ENCODE measurements around the gene RSU1. TPM values are rescaled to one million over a fixed set of nuclear protein-coding genes. Genes with fewer than 3 reads are reported as not detected.

Gene RSU1
- total RNA-seq, 1 experiment from 2014 or later, result 29.5 TPM

DNA sequence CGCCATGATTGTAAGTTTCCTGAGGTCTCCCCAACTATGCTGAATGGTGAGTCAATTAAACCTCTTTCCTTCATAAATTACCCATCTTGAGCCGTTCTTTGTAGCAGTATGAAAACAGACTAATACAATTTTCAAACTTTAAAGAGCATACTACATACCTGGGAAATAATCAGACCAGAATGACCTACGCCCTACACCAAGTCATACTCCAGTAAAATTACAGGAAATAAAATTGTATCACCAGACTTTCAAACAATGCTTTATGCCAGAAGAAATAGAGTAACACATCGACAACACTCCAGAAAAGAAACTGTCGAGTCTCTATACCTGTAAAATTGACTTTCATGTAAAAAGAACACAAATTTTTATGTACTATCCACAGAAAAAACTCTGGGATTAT lies 18.7 kb downstream of the RSU1 start:
- RAD21 ChIA-PET (ENCODE audit: low non-redundant PET in 1 of 2, low total read pairs in 2 of 2, uncharacterized antibody in 2 of 2, unreplicated experiment in 2 of 2), result no interaction called here
- no peaks in the 10 kb centered on the region for H3K27me3 ChIP-seq (ENCODE audit: insufficient read depth, low read length)
- H3K36me3 ChIP-seq (ENCODE audit: control insufficient read depth in 1 of 2, insufficient read depth in 2 of 2, low read length in 2 of 2), result no peaks in the 10 kb centered on the region
- no peaks in the 10 kb centered on the region for H3K9me2 ChIP-seq (ENCODE audit: insufficient read depth)
- no peak overlapping the region for H3K9ac ChIP-seq (ENCODE audit: low read length)
- H3K4me3 ChIP-seq (replicated peaks in 1 of 2; ENCODE audit: low read depth in 1 of 2, low read length in 2 of 2), result no peak overlapping the region
- CTCF ChIA-PET, result interaction anchor here (1.5 kb wide), 1 partner anchor 11 kb away, joined by 3 read pairs; no protein-coding TSS in a partner anchor
- H3K4me2 ChIP-seq (ENCODE audit: low read length), result no peak overlapping the region
- no peaks in the 10 kb centered on the region for H3K9me3 ChIP-seq (ENCODE audit: control insufficient read depth in 1 of 2, insufficient read depth in 1 of 2, low read depth in 1 of 2, low read length in 2 of 2)
- H4K20me1 ChIP-seq (ENCODE audit: insufficient read depth), result no peaks in the 10 kb centered on the region
- intact Hi-C loops (cut with micrococcal nuclease), result no loop called here
- H3K4me1 ChIP-seq (ENCODE audit: control insufficient read depth in 1 of 2, insufficient read depth in 2 of 2, low read length in 2 of 2), result no peaks in the 10 kb centered on the region
- no peak for DNase-seq (ENCODE audit: low read depth, low spot score)
- H3K79me2 ChIP-seq (ENCODE audit: insufficient read depth, low read length), result peaks cover 15% of the 10 kb centered on the region
- POLR2A ChIA-PET, result no interaction called here
- no peak for ATAC-seq
- no TSS peak for BruUV-seq (replicated peaks)
- TF ChIP-seq, protein P1, sequence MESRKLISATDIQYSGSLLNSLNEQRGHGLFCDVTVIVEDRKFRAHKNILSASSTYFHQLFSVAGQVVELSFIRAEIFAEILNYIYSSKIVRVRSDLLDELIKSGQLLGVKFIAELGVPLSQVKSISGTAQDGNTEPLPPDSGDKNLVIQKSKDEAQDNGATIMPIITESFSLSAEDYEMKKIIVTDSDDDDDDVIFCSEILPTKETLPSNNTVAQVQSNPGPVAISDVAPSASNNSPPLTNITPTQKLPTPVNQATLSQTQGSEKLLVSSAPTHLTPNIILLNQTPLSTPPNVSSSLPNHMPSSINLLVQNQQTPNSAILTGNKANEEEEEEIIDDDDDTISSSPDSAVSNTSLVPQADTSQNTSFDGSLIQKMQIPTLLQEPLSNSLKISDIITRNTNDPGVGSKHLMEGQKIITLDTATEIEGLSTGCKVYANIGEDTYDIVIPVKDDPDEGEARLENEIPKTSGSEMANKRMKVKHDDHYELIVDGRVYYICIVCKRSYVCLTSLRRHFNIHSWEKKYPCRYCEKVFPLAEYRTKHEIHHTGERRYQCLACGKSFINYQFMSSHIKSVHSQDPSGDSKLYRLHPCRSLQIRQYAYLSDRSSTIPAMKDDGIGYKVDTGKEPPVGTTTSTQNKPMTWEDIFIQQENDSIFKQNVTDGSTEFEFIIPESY (IDR thresholded peaks at IDR 0.05; ENCODE audit: extremely low read depth, insufficient replicate concordance, low read length), result no peak
- no peak for TF ChIP-seq ZFX (IDR thresholded peaks at IDR 0.05)
- TF ChIP-seq POLR2AphosphoS5 (IDR thresholded peaks at IDR 0.05; ENCODE audit: low read depth, low read length), result no peak
- no peak for TF ChIP-seq YY1 (IDR thresholded peaks at IDR 0.05; ENCODE audit: extremely low read depth, insufficient replicate concordance, low read depth, low read length)
- TF ChIP-seq TCF7L2 (IDR thresholded peaks at IDR 0.05; ENCODE audit: borderline replicate concordance, extremely low read depth, insufficient read depth, insufficient read length), result no peak
- TF ChIP-seq, protein P2, sequence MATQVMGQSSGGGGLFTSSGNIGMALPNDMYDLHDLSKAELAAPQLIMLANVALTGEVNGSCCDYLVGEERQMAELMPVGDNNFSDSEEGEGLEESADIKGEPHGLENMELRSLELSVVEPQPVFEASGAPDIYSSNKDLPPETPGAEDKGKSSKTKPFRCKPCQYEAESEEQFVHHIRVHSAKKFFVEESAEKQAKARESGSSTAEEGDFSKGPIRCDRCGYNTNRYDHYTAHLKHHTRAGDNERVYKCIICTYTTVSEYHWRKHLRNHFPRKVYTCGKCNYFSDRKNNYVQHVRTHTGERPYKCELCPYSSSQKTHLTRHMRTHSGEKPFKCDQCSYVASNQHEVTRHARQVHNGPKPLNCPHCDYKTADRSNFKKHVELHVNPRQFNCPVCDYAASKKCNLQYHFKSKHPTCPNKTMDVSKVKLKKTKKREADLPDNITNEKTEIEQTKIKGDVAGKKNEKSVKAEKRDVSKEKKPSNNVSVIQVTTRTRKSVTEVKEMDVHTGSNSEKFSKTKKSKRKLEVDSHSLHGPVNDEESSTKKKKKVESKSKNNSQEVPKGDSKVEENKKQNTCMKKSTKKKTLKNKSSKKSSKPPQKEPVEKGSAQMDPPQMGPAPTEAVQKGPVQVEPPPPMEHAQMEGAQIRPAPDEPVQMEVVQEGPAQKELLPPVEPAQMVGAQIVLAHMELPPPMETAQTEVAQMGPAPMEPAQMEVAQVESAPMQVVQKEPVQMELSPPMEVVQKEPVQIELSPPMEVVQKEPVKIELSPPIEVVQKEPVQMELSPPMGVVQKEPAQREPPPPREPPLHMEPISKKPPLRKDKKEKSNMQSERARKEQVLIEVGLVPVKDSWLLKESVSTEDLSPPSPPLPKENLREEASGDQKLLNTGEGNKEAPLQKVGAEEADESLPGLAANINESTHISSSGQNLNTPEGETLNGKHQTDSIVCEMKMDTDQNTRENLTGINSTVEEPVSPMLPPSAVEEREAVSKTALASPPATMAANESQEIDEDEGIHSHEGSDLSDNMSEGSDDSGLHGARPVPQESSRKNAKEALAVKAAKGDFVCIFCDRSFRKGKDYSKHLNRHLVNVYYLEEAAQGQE (IDR thresholded peaks at IDR 0.05; ENCODE audit: low read depth), result no peak
- TF ChIP-seq JUND (IDR thresholded peaks at IDR 0.05), result no peak
- TF ChIP-seq EZH2phosphoT487 (IDR thresholded peaks at IDR 0.05; ENCODE audit: borderline replicate concordance), result no peak
- no peak for TF ChIP-seq CBX3 (IDR thresholded peaks at IDR 0.05; ENCODE audit: low read depth)
- TF ChIP-seq EZH2 (IDR thresholded peaks at IDR 0.05), result no peak
- TF ChIP-seq ZNF274 (IDR thresholded peaks at IDR 0.05; ENCODE audit: low read depth, low read length), result no peak
- TF ChIP-seq, protein P3, sequence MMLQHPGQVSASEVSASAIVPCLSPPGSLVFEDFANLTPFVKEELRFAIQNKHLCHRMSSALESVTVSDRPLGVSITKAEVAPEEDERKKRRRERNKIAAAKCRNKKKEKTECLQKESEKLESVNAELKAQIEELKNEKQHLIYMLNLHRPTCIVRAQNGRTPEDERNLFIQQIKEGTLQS (IDR thresholded peaks at IDR 0.05), result no peak
- TF ChIP-seq EGR1 (IDR thresholded peaks at IDR 0.05; ENCODE audit: low read depth), result no peak
- TF ChIP-seq RAD21 (IDR thresholded peaks at IDR 0.05; ENCODE audit: low read depth), result no peak
- no peak overlapping the region for H2AFZ ChIP-seq (ENCODE audit: low read depth, low read length, poor library complexity, severe bottlenecking)
- H3K27ac ChIP-seq (ENCODE audit: low read depth, low read length), result no peak overlapping the region
